ENCODE measurements around the gene TMEM89. TPM values are rescaled to one million over a fixed set of nuclear protein-coding genes. Genes with fewer than 3 reads are reported as not detected.

TMEM89 gene
- total and polyA plus RNA-seq, 2 of the 13 experiments (the other 11 are each of a cell fraction or from before 2014, with no cell fraction given), result 0.31 to 0.59 TPM

GRCh38 chr3:48609088-48610005 is 12.2 kb downstream of the TMEM89 start, which contains the start of gene UQCRC1 (continued):
- peak; percentile 78 for TF ChIP-seq ZNF609 (CRISPR knock-in tag; IDR thresholded peaks at IDR 0.05; ENCODE audit: borderline replicate concordance)

- POLR2A ChIA-PET, result no interaction called here
- CTCF ChIA-PET (ENCODE audit: low intra/inter-chr PET ratio, low total read pairs), result no interaction called here
- peaks cover 22% of the 10 kb centered on the region for H3K79me2 ChIP-seq (ENCODE audit: insufficient read depth, low read length)
- FAIRE-seq (no peak), ATAC-seq (no peak), DNase-seq (ENCODE audit: low spot score) (no peak)
- peaks cover 51% of the 10 kb centered on the region for H3K4me1 ChIP-seq (ENCODE audit: insufficient read depth, low read length)
- BruUV-seq (replicated peaks), result no TSS peak
- H2AFZ ChIP-seq (ENCODE audit: low read length), result no peak overlapping the region
- TF ChIP-seq BCL6 (CRISPR knock-in tag; IDR thresholded peaks at IDR 0.05) (no peak), ATF7 (IDR thresholded peaks at IDR 0.05) (0 out of 2 replicates have a peak, but pooled peaks have one; percentile 13), ATF7 (CRISPR knock-in tag; IDR thresholded peaks at IDR 0.05) (no peak)
- peaks cover 6% of the 10 kb centered on the region; the same call in 1 of the 2 replicates for H4K20me1 ChIP-seq (ENCODE audit: insufficient read depth, low read length)
- in situ Hi-C loops (cut with HindIII; ENCODE audit: extremely low pct_ligation_motif_present, low pct_unique_long_range_greater_than_20kb) (no loop called here), intact Hi-C loops (cut with micrococcal nuclease; ENCODE audit: unreplicated experiment) (no loop called here)
- no peak overlapping the region for H3K9ac ChIP-seq (ENCODE audit: insufficient read depth, low read depth, low read length)
- H3K9me3 ChIP-seq (ENCODE audit: low read length), result no peaks in the 10 kb centered on the region
- H3K4me2 ChIP-seq (ENCODE audit: low read depth, low read length), result peak overlapping the region; percentile 82; the same call in 1 of the 2 replicates
- H3K36me3 ChIP-seq (replicated peaks in 1 of 2; ENCODE audit: control insufficient read depth in 1 of 2, insufficient read depth in 2 of 2, low read length in 2 of 2), result peaks cover 24 to 44% of the 10 kb centered on the region in 2 experiments
- H3K27ac ChIP-seq (ENCODE audit: extremely low read length, insufficient read depth, low read length), result no peak overlapping the region
- H3K4me3 ChIP-seq (replicated peaks in 1 of 3; ENCODE audit: insufficient read depth in 1 of 3, low read depth in 2 of 3, low read length in 3 of 3), result peak overlapping the region in 1 of 3 experiments; percentile 96; a peak in 1 of 6 replicates
- no peaks in the 10 kb centered on the region; a peak in 1 of 5 replicates for H3K27me3 ChIP-seq (ENCODE audit: control insufficient read depth in 1 of 2, insufficient read depth in 2 of 2, low read length in 2 of 2)
- 97% methylated on average over 5 of the region's 5 CpGs for WGBS (ENCODE audit: low lambda C conversion rate)
These were observed 14.1 kb downstream of the TMEM89 start for GRCh38 chr3:48607519-48607918.
